ENCODE results near the gene PHRF1.
"Not testable (repeated sequence)": the region's sequence is repeated elsewhere in the genome, so short reads cannot be mapped to it uniquely, and the experiment has no call there.

PHRF1 gene

DNA sequence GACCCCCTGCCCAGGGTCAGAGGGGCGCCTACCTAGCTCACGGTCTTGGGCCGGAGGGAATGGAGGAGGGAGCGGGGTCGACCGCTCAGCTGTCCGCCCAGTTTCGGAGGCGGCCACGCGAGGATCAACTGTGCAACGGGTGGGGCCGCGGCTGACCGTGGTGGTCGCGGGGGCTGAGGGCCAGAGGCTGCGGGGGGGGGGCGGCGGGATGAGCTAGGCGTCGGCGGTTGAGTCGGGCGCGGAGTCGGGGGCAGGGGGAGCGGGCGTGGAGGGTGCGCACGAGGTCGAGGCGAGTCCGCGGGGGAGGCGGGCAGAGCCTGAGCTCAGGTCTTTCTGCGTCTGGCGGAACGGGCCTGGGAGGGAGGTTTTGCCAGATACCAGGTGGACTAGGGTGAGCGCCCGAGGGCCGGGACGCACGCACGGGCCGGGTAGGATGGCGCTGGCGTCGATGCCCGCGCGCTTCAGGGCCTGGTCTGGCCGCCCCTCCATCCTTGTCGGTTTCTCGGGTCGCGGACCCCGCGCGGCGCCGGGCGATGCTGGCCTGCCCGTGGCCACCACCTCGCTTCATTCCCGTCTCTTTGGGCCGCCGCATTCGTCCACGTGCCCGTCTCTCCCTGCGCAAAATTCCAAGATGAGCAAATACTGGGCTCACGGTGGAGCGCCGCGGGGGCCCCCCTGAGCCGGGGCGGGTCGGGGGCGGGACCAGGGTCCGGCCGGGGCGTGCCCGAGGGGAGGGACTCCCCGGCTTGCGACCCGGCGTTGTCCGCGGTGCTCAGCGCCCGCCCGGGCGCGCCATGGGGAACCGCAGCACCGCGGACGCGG, 60.5 kb downstream of the PHRF1 start, which contains the start of gene DRD4:
TSS of gene DRD4 (plus strand) at position 759 of the 822 bp plus-strand sequence. CDS start at position 795, 36 bp downstream.
- no peak for DNase-seq

DNA sequence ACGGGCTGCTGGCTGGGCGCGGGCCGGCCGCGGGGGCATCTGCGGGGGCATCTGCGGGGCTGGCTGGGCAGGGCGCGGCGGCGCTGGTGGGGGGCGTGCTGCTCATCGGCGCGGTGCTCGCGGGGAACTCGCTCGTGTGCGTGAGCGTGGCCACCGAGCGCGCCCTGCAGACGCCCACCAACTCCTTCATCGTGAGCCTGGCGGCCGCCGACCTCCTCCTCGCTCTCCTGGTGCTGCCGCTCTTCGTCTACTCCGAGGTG, 61.0 kb downstream of the PHRF1 start:
- DNase-seq = no peak

DNA sequence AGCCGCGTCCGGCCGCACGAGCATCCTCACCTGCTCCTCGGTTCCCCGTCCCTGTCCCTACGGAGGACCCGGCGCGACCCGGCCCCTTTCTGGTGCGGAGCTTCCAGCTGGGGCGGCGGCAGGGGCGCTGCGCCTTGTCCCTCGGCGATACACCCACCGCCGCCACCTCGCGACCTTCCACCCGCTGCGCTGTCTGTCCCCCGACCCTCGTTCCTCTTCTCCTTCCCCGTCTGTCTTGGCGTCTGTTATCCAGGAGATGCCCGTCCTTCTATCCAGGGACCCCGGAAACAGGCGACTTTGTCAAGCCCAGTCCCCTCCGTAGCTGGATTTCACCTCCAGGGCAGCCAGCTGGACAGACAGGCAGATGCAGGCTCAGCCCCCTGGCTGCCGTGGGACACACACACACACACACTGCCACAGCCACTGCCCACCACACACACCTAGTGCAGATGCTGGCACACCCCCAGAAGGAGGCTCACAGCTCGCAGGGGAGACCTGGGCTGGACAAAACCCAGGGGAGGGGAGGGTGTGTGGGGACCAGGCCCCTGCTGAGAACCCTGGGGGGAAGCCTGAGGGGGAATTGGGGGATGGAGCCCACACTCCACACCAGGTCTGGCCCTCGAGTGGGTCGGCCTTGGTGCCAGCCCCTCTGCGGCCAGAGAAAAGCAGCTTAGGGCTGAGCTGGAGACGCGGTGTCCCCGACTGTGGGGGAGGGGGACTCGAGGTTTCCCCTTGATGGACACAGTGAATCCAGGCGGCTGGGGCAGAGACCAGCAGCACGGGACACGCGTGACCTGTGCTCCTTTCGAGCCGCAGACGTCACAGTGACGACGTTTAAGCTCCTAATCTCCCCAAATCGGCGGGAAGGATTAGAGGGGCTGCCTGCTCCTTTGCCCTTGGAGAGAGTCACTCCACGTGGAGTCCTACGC, 61.6 kb downstream of the PHRF1 start:
- DNase-seq = no peak

DNA sequence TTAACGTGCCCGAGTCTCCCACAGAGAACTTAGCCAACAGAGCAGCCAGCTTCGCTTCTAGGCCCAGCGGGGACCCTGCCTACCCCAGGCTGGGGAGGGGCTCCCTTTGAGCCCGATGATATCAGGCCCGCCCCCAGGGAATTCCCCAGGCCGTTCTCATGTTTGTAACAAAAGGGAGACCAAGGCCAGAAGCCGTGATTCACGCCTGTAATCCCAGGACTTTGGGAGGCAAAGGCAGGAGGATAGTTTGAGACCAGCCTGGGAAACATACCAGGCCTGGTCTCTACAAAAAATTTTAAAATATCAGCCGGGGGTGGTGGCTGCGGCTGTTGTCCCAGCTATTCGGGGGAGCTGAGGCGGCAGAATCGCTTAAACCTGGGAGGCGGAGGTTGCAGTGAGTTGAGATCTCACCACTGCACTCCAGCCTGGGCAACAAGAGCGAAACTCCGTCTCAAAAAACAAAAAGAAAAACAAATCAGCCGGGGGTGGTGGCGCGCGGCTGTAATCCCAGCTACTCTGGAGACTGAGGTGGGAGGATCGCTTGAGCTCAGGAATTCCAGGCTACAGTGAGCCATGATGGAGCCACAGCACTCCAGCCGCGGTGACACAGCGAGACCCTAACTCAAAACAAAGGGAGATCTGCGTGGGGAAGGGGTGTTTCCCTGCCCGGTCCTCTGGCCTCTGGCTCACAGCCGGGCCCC, 62.5 kb downstream of the PHRF1 start:
- no peak for DNase-seq

DNA sequence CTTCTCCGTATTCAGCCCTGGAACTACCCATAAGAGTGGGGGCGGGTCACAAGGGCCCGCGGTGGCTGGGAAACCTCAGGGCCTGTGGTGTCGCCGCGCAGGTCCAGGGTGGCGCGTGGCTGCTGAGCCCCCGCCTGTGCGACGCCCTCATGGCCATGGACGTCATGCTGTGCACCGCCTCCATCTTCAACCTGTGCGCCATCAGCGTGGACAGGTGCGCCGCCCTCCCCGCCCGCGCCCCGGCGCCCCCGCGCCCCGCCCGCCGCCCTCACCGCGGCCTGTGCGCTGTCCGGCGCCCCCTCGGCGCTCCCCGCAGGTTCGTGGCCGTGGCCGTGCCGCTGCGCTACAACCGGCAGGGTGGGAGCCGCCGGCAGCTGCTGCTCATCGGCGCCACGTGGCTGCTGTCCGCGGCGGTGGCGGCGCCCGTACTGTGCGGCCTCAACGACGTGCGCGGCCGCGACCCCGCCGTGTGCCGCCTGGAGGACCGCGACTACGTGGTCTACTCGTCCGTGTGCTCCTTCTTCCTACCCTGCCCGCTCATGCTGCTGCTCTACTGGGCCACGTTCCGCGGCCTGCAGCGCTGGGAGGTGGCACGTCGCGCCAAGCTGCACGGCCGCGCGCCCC, 63.2 kb downstream of the PHRF1 start:
- no peak for DNase-seq

DNA sequence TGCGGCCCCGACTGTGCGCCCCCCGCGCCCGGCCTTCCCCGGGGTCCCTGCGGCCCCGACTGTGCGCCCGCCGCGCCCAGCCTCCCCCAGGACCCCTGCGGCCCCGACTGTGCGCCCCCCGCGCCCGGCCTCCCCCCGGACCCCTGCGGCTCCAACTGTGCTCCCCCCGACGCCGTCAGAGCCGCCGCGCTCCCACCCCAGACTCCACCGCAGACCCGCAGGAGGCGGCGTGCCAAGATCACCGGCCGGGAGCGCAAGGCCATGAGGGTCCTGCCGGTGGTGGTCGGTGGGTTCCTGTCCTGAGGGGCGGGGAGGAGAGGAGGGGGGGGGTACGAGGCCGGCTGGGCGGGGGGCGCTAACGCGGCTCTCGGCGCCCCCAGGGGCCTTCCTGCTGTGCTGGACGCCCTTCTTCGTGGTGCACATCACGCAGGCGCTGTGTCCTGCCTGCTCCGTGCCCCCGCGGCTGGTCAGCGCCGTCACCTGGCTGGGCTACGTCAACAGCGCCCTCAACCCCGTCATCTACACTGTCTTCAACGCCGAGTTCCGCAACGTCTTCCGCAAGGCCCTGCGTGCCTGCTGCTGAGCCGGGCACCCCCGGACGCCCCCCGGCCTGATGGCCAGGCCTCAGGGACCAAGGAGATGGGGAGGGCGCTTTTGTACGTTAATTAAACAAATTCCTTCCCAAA, 63.9 kb downstream of the PHRF1 start:
- no peak for DNase-seq

DNA sequence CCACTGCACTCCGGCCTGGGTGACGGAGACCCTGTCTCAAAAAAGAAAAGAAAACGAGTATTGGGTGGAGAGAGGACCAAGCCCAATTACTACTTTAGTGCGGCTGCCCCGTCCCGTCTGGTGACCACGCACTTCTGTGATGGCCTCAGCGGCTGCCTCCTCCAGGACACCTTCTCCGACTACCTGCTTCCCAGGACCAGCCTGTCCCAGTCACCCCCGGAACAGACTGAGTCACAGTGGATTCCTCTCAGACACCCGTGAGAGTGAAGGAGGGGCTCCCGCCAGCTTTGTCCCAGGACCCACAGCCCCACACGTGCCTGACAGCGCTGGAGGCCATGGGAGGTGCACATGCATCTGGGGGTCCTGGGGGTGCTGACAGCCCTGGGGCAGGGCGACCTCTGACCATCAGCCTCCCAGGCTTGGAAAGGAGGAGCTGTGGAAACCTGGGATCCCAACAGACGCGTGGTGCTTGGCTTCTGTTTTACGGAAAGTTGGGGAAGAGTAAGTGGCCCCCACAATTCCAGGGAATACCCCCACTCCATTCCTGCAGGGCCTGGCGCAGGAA, 65.6 kb downstream of the PHRF1 start:
- no peak for DNase-seq

DNA sequence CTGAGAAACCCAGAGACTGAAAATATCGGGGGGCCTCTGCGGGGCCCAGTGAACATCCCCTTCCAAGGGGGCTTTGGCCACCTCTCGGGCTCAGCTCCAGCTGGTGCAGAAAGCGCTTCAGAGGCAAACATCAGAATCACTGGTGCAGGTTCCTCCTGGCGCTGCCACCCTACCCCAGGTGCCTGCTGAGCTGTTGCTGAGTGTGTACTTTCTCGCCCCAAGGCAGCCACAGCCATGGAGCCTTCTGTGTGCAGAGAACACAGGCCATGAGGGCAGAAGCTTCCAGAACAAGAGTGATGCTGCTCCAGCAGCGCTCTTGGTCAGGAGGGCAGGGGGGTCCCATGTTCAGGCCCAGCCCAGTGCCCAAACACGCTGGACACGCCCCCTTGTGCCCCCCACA, 67.1 kb downstream of the PHRF1 start:
- DNase-seq = no peak

DNA sequence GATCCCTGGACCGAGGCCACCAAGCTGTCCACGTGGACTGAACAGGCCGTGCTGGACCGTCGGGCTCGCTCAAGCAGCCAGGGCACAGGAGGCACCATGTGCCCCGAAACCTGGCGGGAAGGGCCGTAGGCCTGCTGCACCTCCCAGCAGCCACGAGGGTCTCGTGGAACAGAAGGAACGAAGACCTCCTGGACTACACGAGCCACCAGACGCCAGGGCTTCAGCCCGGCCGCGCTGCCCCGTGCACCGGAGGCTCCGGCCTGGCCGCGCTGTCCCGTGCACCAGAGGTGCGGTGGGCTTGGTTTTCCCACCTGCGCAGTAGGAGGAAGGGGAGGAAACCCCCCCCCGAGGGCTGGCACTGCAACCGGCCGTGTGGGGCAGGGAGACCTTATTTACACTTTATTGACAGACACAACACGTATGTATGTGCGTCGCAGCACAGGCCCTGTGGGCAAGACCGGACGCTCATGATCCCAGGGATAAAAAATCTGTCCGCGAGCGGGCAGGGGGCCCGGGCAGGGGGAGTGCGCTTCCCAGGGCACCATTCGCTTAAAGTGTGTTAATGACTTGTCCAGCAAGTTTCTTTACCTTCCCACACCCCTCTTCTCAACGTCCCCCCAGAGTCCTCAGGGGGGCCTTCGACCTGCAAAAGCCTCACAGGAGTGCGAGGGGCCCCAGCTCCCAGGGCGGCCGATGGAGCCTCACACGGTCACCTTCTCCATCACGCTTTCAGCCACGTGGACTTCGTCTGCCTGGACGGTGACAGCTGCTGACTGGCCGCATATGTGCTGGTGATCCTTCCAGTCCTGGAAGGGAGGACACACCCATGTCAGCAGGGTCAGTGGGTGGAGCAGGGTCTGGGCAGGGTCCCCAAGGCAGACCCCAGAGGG, 67.8 kb downstream of the PHRF1 start:
- DNase-seq = no peak

DNA sequence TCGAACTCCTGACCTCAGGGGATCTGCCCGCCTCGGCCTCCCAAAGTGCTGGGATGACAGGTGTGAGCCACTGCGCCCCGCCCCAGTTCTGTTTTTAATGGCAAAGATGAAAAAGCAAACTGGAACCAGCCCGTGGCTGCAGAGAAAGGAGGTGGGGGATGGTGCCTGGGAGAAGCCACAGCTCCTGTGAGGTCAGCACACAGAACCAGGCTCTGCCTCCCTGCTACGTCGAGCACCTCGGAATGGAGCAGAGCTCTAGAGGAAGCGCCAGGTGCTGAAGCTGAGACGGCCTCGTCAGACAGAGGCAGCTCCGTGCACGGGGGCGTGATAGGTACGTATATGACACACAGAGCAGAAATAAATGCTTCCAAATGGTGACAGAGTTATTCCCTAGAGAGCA, 69.3 kb downstream of the PHRF1 start:
- DNase-seq = no peak

DNA sequence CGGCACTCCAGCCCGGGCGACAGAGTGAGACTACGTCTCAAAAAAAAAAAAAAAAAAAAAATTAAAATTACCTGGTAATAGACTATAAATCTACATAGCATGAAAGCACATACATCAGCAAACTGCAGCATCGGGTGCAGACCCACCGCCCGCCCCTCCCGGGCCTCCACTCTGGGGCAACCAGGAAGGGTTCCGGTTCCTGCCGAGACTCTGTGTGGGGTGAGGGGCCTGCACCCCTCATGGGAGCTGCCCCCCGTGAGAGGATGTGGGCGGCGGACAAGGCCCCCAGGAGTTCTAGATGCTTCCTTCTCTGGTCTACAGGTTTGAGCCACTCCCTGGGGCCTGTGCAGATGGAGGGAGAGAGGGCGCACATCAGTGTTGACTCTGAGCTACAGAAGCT, 69.9 kb downstream of the PHRF1 start:
- no peak for DNase-seq

DNA sequence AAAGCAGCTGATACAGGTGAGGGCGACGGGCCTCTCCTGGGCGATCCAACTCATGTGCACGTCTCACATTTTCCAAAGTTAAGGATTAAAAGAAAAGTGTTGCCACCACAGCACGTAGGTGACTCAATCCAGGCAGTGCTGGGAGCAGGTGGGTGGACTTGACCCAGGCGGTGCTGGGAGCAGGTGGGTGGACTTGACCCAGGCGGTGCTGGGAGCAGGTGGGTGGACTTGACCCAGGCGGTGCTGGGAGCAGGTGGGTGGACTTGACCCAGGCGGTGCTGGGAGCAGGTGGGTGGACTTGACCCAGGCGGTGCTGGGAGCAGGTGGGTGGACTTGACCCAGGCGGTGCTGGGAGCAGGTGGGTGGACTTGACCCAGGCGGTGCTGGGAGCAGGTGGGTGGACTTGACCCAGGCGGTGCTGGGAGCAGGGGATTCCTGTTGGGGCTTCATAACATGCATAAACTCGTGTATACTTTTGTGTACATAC, 71.4 kb downstream of the PHRF1 start:
- DNase-seq = not testable (repeated sequence)

DNA sequence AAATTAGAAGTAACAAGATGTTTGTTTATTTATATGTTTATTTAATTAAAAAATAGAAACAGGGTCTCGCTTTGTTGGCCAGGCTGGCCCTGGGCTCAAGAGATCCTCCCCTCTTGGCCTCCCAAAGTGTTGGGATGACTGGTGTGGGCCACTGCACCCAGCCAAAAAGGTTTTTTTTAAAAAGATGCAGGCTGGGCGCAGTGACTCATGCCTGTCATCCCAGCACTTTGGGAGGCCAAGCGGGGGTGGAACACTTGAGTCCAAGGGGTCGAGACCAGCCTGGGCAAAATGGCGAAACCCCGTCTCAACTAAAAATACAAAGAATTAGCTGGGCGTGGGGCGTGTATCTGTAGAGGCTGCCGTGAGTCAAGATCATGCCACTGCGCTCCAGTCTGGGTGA, 74.2 kb downstream of the PHRF1 start:
- DNase-seq = no peak

DNA sequence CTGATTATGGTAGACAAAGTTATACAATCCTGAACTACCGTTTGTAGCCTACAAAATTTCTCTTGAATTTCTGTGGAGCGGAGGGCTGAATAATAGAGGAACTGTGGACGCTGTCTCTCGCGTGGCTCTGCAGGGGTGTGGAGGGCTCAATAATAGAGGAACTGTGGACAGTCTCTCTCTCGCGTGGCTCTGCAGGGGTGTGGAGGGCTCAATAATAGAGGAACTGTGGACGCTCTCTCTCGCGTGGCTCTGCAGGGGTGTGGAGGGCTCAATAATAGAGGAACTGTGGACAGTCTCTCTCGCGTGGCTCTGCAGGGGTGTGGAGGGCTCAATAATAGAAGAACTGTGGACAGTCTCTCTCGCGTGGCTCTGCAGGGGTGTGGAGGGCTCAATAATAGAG, 76.9 kb downstream of the PHRF1 start:
- DNase-seq = not testable (repeated sequence)

DNA sequence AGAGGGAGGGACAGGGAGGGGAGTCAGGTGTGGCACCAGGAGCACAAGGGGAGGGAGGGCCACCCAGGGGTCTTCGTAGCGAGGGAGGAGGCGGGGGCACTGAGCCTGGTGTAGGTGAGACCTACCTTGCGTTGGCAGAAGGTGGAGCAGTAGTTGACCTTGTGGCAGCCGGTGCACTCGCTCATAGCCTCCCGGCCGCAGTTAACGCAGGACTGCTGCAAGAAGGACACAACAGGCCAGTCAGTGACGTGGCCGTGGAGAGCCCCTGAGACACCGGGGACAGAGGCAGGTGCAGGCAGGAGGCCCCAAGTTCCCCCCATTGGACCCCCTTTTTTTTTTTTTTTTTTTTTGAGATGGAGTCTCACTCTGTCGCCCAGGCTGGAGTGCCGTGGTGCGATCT, 77.6 kb downstream of the PHRF1 start:
- DNase-seq = no peak

DNA sequence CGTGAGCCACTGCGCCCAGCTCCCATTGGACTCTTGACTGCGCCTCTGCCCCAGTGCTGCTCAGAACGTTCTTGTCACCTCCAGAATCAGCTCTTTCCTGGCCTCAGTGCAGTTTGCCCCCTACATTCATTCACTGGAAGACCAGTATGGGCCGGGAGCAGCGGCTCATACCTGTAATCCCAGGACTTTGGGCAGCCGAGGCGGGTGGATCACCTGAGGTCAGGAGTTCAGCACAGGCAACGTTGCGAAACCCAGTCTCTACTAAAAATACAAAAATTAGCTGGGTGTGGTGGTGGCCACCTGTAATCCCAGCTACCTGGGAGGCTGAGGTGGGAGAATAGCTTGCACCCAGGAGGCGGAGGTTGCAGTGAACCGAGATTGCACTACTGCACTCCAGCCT, 78.2 kb downstream of the PHRF1 start:
- DNase-seq = not testable (repeated sequence)

DNA sequence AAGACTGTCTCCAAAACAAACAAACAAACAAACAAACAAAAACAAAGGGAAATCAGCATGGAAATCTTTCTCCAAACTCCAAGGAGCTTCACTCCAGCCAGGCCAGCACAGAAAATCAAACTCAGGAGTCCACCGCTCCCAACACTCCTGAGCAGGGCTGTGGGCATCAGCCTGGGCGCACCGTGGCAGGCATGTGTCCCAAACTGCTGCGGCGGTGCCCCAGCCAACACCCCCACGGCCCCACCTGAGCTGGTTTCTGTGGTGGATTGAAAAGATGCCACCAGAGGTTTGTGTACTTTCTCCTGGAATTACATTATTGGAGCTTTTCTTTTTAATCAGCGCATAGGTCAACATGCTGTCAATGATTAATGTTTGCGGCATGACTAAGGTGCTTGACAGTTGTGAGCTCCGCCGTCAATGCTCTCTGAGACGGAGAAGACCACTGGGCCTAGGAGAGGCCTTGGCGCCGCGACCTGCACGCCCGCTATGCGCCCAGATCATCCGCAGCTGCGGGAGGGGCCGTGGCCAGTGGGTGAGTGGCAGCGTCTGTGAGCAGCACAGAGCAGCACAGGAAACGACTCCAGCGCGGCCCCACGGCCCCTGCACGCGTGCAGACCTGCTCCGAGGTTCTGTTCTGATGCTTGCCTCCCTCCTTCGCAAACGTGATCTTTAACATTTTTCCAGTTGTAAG, 78.9 kb downstream of the PHRF1 start:
- DNase-seq = no peak

DNA sequence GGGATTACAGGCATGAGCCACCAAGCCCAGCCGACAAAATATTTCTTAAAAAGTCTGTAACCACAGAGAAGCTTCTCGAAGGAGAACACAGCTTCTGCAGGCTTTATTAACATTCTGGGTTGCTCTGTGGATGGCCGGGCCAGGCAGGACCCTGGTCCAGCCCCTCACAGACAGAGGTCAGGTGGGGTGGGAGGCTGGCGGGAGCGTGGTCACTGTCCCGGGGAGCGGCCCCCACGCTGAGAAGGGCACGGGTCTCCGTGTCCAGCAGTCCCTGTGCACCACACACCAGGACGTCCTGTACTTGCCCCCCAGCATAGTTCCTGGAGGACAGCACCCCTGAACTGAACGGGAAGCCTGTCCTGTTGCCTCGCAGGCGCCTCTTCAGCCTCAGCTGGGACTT, 80.2 kb downstream of the PHRF1 start:
- no peak for DNase-seq

DNA sequence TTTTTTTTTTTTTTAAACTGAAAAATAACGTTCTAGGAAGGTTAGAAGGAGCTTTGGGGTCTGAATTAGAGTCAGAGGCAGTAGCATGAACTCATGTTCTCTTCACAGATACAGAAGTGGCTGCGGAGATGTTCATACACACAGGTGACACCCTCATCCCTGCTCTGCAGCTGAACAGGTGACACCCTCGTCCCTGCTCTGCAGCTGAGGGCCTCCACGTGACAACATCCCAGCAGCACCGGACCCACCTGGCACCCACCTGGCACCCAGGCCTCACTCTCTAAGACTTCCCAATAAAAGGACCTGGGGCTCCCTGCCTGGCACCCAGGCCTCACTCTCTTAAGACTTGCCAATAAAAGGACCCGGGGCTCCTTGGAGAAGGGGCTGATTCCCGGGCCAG, 80.6 kb downstream of the PHRF1 start:
- DNase-seq = no peak

DNA sequence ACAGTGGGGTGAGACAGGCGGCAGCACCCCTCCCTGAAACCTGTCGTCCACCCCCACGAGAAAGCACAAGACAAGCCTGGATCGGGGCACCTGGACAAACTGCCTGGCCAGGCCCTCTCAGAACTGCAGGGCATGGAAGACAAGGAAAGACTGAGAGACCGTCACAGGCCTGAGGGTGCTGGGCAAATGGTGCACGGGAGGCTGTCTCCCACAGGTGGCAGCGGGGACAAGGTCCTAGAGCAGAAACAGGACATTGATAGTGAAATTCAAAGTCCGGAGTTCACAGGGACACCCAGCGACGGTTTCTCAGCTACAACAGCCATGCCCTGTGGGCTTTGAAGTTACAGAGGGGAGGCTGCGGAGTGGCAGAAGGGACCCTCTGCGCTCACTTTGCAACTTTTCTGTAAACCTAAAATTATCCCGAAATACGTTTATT, 81.4 kb downstream of the PHRF1 start:
- DNase-seq = no peak

All from stimulated activated CD8-positive, alpha-beta memory T cell treated with anti-CD3 and anti-CD28 coated beads, Interleukin-4, amount 100 ng/mL, for 48 hours (primary cell).